GM12875 (cell line): Measurements from ENCODE around the gene TECPR1.
A peak's percentile ranks its signal among the peaks of the same experiment; 100 is the strongest.

Source experiments
- H3K4me3 ChIP-seq: one replicate; pipeline ENCODE4 v1.5.1; 2011; ENCODE audit warnings: low read depth, low read length, control low read depth
- CTCF ChIP-seq: IDR thresholded peaks from 2 replicates; pipeline ENCODE4 v1.5.1; 2011; ENCODE audit warnings: low read depth, mild to moderate bottlenecking, control low read depth, inconsistent platforms, low read length, moderate library complexity, borderline replicate concordance; ENCODE audit not compliant: insufficient read depth

TECPR1 gene

GRCh38 chr7:98254516-98254915, 2.5 kb upstream of the TECPR1 start:
- no peak for TF ChIP-seq CTCF
- no peak overlapping the region for H3K4me3 ChIP-seq

GRCh38 chr7:98252425-98253054, 508 bp upstream of the TECPR1 start:
- peak overlapping the region; percentile 94 for H3K4me3 ChIP-seq
- no peak for TF ChIP-seq CTCF

GRCh38 chr7:98251231-98251600, 816 bp downstream of the TECPR1 start:
- peak overlapping the region; percentile 94 for H3K4me3 ChIP-seq
- TF ChIP-seq CTCF: no peak

- TF ChIP-seq CTCF: no peak
- no peak overlapping the region for H3K4me3 ChIP-seq
Measured at GRCh38 chr7:98250789-98251188, 1.2 kb downstream of the TECPR1 start.

GRCh38 chr7:98249106-98249505, 2.9 kb downstream of the TECPR1 start:
- no peak for TF ChIP-seq CTCF
- H3K4me3 ChIP-seq: no peak overlapping the region

- H3K4me3 ChIP-seq: no peak overlapping the region
- TF ChIP-seq CTCF: no peak
Measured at GRCh38 chr7:98248156-98248555, 3.9 kb downstream of the TECPR1 start.

- TF ChIP-seq CTCF: no peak
- no peak overlapping the region for H3K4me3 ChIP-seq
Measured at GRCh38 chr7:98244871-98245270, 7.2 kb downstream of the TECPR1 start.
